SK-N-MC (cell line): Measurements from ENCODE around the gene EFR3B.

Experiments
- EZH2 ChIP-seq: fragments of 200-600 bp; sonication (generic); IDR thresholded peaks from one replicate; pipeline ENCODE4 v1.6.1; 2017; ENCODE audit warnings: antibody characterized with exemption
- POLR2AphosphoS5 ChIP-seq: IDR thresholded peaks from 2 replicates; pipeline ENCODE4 v1.6.1; 2012; ENCODE audit warnings: mild to moderate bottlenecking, low read depth, low read length, borderline replicate concordance

- no peak for TF ChIP-seq EZH2
- no peak for TF ChIP-seq POLR2AphosphoS5
Measured at GRCh38 chr2:25041928-25042320, at the start of gene EFR3B.
